GM19452 (cell line): ENCODE results near the gene TCF7L2.

Source experiments
- ATAC-seq: cut with Tn5 transposase; IDR thresholded peaks from one replicate; pipeline ENCODE4 v1.9.1; 2021; ENCODE audit not compliant: unreplicated experiment

Gene TCF7L2

GRCh38 chr10:112949875-112950507, at the start of gene TCF7L2:
TCF7L2 (plus strand) TSS chr10:112950247; CDS start chr10:112950757, 510 bp downstream.
- no peak for ATAC-seq

DNA sequence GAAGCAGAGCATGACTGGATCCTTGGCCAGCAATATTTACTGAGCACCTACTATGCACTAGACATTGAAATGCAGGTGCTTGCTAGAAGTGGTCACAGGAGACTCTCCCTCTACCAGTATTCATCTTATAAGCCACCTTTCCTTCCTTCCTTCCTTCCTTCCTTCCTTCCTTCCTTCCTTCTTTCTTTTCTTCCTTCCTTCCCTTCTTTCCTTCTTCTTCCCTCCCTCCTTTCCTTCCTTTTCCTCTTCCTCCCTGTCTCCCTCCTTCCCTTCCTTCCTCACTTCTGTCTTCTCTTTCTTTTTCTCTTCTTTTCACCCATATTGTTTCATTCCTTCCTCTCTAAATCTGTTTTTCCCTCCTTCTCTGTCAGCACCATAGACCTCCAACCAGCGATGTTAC, 47.3 kb upstream of the TCF7L2 start:
- ATAC-seq: no peak

- ATAC-seq: no peak
Observed at GRCh38 chr10:112904000-112904399, 46.0 kb upstream of the TCF7L2 start.

GRCh38 chr10:112906945-112907344, 43.1 kb upstream of the TCF7L2 start:
- no peak for ATAC-seq

GRCh38 chr10:112907893-112908292, 42.2 kb upstream of the TCF7L2 start:
- ATAC-seq: no peak

DNA sequence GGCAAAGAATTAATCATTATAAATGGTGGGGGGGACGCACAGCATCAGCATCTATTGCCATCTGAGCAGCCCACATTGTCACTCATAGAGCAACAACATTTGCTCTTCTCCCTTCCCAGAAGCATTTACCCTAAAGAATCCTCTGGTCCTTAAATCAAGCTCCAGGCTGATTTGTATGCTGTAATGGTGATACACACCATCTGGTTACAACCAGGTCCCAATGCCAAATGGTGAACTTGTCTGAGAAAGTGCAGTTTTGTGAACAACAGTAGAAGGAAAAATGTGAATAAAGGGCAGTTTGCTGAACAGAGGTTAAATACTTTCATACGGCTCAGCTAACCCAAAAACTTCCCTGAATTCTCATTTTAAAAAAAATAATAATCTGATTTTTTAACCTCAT, 38.8 kb upstream of the TCF7L2 start:
- no peak for ATAC-seq

- no peak for ATAC-seq
Observed at GRCh38 chr10:112912410-112912928, 37.6 kb upstream of the TCF7L2 start.

- ATAC-seq: no peak
Observed at GRCh38 chr10:112913255-112913654, 36.8 kb upstream of the TCF7L2 start.

GRCh38 chr10:112913661-112914287, 36.3 kb upstream of the TCF7L2 start:
- ATAC-seq: no peak

DNA sequence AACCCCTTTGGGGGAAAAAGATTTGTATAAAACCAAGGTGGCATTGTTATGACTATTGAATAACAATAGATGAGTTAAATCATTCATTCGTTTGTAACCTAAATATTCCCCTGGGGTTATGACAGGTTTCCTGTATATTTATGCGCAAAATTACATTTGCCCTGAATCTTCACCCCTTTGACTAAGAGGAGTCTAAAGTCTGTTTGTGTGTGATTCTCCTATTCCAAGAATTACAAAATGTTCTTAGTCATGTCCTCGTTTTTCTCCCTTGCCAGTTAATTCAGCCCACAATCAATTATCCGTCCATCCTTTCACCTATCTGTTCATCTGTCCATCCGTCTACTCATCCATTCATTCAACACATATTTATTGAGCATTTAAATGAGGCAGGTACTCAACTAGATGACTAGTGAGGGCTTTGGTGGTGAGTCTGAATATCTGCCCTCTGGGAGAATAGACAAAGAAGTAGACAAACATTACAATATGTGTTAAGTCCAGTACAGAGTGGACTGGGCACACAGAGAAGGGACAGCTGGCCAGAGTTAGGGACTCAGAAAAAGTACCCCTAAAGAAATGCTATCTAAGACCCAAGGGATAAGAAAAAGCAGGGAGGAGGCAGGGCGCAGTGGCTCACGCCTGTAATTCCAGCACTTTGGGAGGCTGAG, 35.6 kb upstream of the TCF7L2 start:
- no peak for ATAC-seq

DNA sequence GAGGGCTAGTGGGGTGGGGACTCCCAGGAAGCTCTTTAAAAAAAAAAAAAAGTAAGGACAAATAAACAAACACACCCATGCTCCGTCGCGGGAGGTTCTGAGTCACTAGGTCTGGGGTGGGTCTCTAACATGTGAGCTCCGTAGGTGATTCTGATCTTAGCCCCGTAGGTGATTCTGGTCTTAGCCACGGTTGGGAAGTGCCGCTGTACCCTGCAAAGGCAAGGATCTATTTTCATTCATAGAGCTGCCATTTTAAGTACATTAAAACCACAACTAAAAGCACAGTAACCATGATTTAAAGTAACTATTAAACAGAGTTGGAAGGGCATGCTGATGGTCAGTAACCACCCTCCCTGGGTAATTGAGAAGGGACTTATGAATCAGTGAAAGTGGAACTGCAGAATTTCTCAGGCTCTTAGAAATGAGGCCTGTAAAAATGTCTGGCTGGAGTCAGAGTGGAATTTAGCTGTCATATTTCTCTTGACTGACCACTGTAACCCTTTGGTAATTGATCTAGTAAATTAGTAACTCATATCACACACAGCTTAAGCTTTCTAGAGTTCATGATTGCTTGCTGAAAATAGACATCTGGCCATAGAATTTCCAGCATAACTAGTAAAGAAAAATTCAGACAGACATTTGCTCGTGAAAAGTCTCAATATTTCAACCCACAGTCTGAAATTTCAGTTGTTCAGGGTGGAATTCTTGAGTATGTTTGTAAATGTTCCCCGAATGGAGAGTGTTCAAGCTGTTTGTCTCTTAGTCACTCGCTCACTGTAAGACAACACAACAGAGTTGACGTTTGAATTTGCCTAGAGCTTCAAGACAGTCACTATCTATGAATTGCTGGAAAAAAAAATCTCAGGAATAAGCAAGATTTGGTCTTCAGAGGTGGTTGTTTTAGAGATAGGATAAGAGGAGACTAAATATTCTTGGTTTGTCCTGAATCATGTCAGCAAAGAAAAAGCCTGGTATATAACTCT, 34.2 kb upstream of the TCF7L2 start:
- ATAC-seq: peak; percentile 72

- no peak for ATAC-seq
Observed at GRCh38 chr10:112917681-112918080, 32.4 kb upstream of the TCF7L2 start.

DNA sequence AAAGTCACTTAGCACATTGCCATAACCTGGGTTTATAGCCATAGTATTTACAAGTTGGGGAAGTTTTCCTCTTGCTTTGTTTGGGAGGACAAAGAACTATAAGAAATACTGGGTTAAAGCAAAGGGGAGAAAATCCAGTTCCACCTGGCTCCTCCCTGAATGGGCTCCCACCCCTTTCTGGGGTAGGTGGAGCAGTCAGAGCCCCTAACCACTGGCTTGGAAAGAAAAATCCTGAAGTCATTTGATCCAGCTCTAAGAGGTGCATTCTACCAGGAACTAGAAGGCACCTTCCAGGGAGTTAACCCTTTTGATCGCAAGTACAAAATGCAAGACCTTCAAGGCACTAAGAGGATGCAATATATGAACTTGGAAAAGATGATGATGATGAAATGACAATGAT, 31.3 kb upstream of the TCF7L2 start:
- ATAC-seq: no peak

DNA sequence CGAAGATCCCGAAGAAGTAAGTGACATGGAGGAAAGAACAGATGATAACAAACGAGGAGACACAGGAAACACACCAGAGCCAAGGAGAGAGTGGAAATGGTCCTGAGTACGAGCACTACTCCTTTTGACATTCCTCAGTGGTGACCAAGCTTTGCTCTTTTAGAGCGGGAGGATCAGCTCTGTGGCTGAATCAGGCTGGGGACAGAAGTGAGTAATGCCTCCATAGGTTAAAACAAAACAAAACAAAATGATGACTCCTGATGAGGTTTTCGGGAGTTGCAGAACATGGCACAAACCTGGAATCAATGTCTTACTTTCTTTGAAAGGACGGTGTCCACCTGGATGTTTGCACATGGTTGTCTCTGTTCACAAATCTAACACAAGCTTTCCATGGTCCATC, 30.3 kb upstream of the TCF7L2 start:
- ATAC-seq: no peak

- ATAC-seq: no peak
Observed at GRCh38 chr10:112926906-112927688, 22.9 kb upstream of the TCF7L2 start.

GRCh38 chr10:112927980-112928379, 22.1 kb upstream of the TCF7L2 start:
- ATAC-seq: no peak

- ATAC-seq: no peak
Observed at GRCh38 chr10:112932658-112933057, 17.4 kb upstream of the TCF7L2 start.

DNA sequence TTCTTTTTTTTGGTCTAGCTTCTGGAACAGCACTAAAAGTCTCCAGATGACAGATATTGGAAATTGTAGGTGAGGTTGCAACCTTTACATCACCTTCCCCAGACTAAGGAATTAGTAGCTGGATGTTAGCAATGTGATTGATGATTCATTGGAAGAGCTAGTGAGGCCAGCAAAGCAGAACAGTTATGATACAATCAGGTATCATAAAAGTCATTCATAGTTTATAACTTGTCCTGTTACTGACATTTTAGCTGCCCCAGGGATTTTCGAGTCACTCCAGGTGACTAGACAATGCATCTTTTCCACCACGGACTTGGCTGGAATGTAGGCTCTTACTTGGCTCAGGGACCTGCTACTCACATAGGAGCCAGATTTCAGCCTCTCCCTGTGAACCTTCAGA, 15.9 kb upstream of the TCF7L2 start:
- ATAC-seq: no peak

GRCh38 chr10:112938808-112939482, 11.1 kb upstream of the TCF7L2 start:
- no peak for ATAC-seq

GRCh38 chr10:112945811-112946210, 4.2 kb upstream of the TCF7L2 start:
- ATAC-seq: no peak
